Measurements from ENCODE around the gene AP1AR. TPM values are rescaled to one million over a fixed set of nuclear protein-coding genes. Genes with fewer than 3 reads are reported as not detected.
"Not testable (repeated sequence)": the region's sequence is repeated elsewhere in the genome, so short reads cannot be mapped to it uniquely, and the experiment has no call there.

AP1AR gene
- total and polyA plus RNA-seq, 2 of the 8 experiments (the other 6 are each of a cell fraction or from before 2014, with no cell fraction given), result 5.3 to 27.7 TPM

GRCh38 chr4:112305477-112305876 lies 73.9 kb downstream of the AP1AR start:
- H2BK15ac ChIP-seq (ENCODE audit: low read length); H2BK120ac ChIP-seq (replicated peaks; ENCODE audit: low read depth, low read length); H3K79me1 ChIP-seq (ENCODE audit: low read depth, low read length); H4K5ac ChIP-seq (ENCODE audit: insufficient read length, low read depth, low read length); H4K91ac ChIP-seq (replicated peaks; ENCODE audit: insufficient read length, low read length); CTCF ChIA-PET (ENCODE audit: partially characterized antibody); H3K23ac ChIP-seq (ENCODE audit: insufficient read length); H2AK5ac ChIP-seq (ENCODE audit: low read depth, low read length); H2BK5ac ChIP-seq (ENCODE audit: low read depth, low read length); H2BK12ac ChIP-seq (ENCODE audit: low read depth, low read length); DNase-seq (ENCODE audit: low read depth in 1 of 2, low spot score in 2 of 2); H3K27me3 ChIP-seq (replicated peaks in 1 of 4; ENCODE audit: control insufficient read depth in 3 of 4, extremely low read depth in 1 of 4, insufficient read depth in 3 of 4, low read length in 3 of 4); H4K8ac ChIP-seq (ENCODE audit: extremely low read depth, insufficient read depth, low read length); H3K4ac ChIP-seq (replicated peaks; ENCODE audit: insufficient read length, low read depth, low read length); H3K23me2 ChIP-seq (ENCODE audit: low read depth, low read length); H3K56ac ChIP-seq (replicated peaks; ENCODE audit: insufficient read length, low read depth, low read length); H3K14ac ChIP-seq (ENCODE audit: insufficient read length); H3K4me1 ChIP-seq (replicated peaks in 1 of 4; ENCODE audit: control insufficient read depth in 3 of 4, insufficient read depth in 4 of 4, low read length in 3 of 4); H3K27ac ChIP-seq (ENCODE audit: low read depth, low read length); H3K18ac ChIP-seq (ENCODE audit: extremely low read depth, low read length); H3K79me2 ChIP-seq (ENCODE audit: control insufficient read depth in 1 of 2, insufficient read depth in 2 of 2, low read length in 2 of 2); H2BK20ac ChIP-seq (ENCODE audit: low read length); H3K9ac ChIP-seq (replicated peaks in 1 of 4; ENCODE audit: extremely low read depth in 1 of 4, low read depth in 3 of 4, low read length in 3 of 4); H2AFZ ChIP-seq (ENCODE audit: low read length); H3K4me3 ChIP-seq (ENCODE audit: extremely low read depth in 1 of 4, insufficient read depth in 2 of 4, low read depth in 3 of 4, low read length in 4 of 4); H4K20me1 ChIP-seq (replicated peaks in 1 of 2; ENCODE audit: control insufficient read depth in 1 of 2, insufficient read depth in 2 of 2, low read length in 2 of 2); FAIRE-seq; H3K9me3 ChIP-seq (ENCODE audit: insufficient read depth in 2 of 2, low read depth in 1 of 2, low read length in 1 of 2); H3K4me2 ChIP-seq (ENCODE audit: insufficient read depth in 1 of 2, low read depth in 2 of 2, low read length in 2 of 2); H3K36me3 ChIP-seq (ENCODE audit: control insufficient read depth in 2 of 4, insufficient read depth in 4 of 4, low read length in 3 of 4); POLR2A ChIA-PET (ENCODE audit: partially characterized antibody): not testable (repeated sequence)
- 89% methylated on average over 3 of the region's 3 CpGs; no CpG with 5 or more reads in 1 of the 2 experiments for WGBS, 2 experiments (ENCODE audit: extremely low coverage in 1 of 2, insufficient coverage in 1 of 2, insufficient read length in 1 of 2, insufficient replicate concordance in 2 of 2, low coverage in 1 of 2, low lambda C conversion rate in 2 of 2, missing lambda C conversion rate in 1 of 2)
